GM19023 (cell line): ENCODE results near the gene CYBA.

Source experiments
- ATAC-seq: cut with Tn5 transposase; IDR thresholded peaks from one replicate; pipeline ENCODE4 v1.9.1; 2021; ENCODE audit warnings: mild to moderate bottlenecking, moderate library complexity; ENCODE audit not compliant: unreplicated experiment

The CYBA gene

GRCh38 chr16:88650749-88651275 lies at the start of gene CYBA:
Gene CYBA, minus strand, starts transcription at chr16:88651053. Its CDS starts 40 bp downstream, at chr16:88651013.
- ATAC-seq, result peak; percentile 82

- no peak for ATAC-seq
Observed at GRCh38 chr16:88700322-88700635, 49.4 kb upstream of the CYBA start.

GRCh38 chr16:88699180-88699579 lies 48.3 kb upstream of the CYBA start:
- ATAC-seq, result no peak

- no peak for ATAC-seq
Observed at GRCh38 chr16:88698646-88699045, 47.8 kb upstream of the CYBA start.

GRCh38 chr16:88697831-88698615 lies 47.2 kb upstream of the CYBA start:
- ATAC-seq, result no peak

- no peak for ATAC-seq
Observed at GRCh38 chr16:88697116-88697830, 46.4 kb upstream of the CYBA start.

- ATAC-seq, result no peak
Observed at GRCh38 chr16:88696441-88696840, 45.6 kb upstream of the CYBA start.

GRCh38 chr16:88695753-88696152 lies 44.9 kb upstream of the CYBA start:
- ATAC-seq, result no peak

GRCh38 chr16:88695218-88695617 lies 44.4 kb upstream of the CYBA start:
- no peak for ATAC-seq

- no peak for ATAC-seq
Observed at GRCh38 chr16:88694221-88695087, 43.6 kb upstream of the CYBA start.

- no peak for ATAC-seq
Observed at GRCh38 chr16:88693420-88694177, 42.7 kb upstream of the CYBA start.

- no peak for ATAC-seq
Observed at GRCh38 chr16:88692861-88693260, 42.0 kb upstream of the CYBA start.

- ATAC-seq, result no peak
Observed at GRCh38 chr16:88691924-88692560, 41.2 kb upstream of the CYBA start.

- ATAC-seq, result no peak
Observed at GRCh38 chr16:88691129-88691813, 40.4 kb upstream of the CYBA start.

- no peak for ATAC-seq
Observed at GRCh38 chr16:88690341-88691128, 39.7 kb upstream of the CYBA start.

- ATAC-seq, result no peak
Observed at GRCh38 chr16:88688013-88688778, 37.3 kb upstream of the CYBA start.

GRCh38 chr16:88687676-88688012 lies 36.8 kb upstream of the CYBA start:
- ATAC-seq, result no peak

GRCh38 chr16:88687254-88687576 lies 36.4 kb upstream of the CYBA start:
- ATAC-seq, result no peak
